OCI-LY7 (cell line): ENCODE results near the gene SASH1. TPM values are rescaled to one million over a fixed set of nuclear protein-coding genes. Genes with fewer than 3 reads are reported as not detected.

ENCODE experiments used
- BruUV-seq: library from RNA; stranded (reverse); fragments of 400-500 nt; replicated peaks from 2 replicates; lab custom pipeline; 2021; lab: Mats Ljungman, UMichigan
- CTCF ChIA-PET: fragments of 300-600 bp; sonication (Branson Sonifier 250); formaldehyde crosslinking; loops from one replicate; lab custom pipeline; 2022; ENCODE audit warnings: antibody characterized with exemption; ENCODE audit not compliant: unreplicated experiment; lab: Charles Lee
- POLR2A ChIA-PET: fragments of 300-600 bp; sonication (Branson Sonifier 250); formaldehyde crosslinking; loops from one replicate; lab custom pipeline; 2022; ENCODE audit warnings: antibody characterized with exemption; lab: Charles Lee
- DNase-seq: peaks from one replicate; pipeline ENCODE4 v3.0.0-alpha.2; 2015; ENCODE audit warnings: low spot score
- H2AFZ ChIP-seq: fragments of 200-600 bp; sonication (generic), shearing (Covaris generic); 2 replicates; pipeline ENCODE4 v1.6.1; 2014; ENCODE audit warnings: mild to moderate bottlenecking, antibody characterized with exemption, low read length, moderate library complexity
- H3K27ac ChIP-seq: fragments of 200-600 bp; sonication (generic); 2 replicates; pipeline ENCODE4 v1.5.1; 2014; ENCODE audit warnings: mixed run types, low read depth, mild to moderate bottlenecking, moderate library complexity, low read length, inconsistent platforms; ENCODE audit not compliant: poor library complexity, severe bottlenecking
- H3K36me3 ChIP-seq: fragments of 200-600 bp; sonication (generic); 2 replicates; pipeline ENCODE4 v1.6.1; 2014; ENCODE audit warnings: mild to moderate bottlenecking, antibody characterized with exemption, low read length, moderate library complexity, mixed read lengths; ENCODE audit not compliant: insufficient read depth
- H3K4me1 ChIP-seq: fragments of 200-600 bp; sonication (generic); 2 replicates; pipeline ENCODE4 v1.5.1; 2014; ENCODE audit warnings: mild to moderate bottlenecking, low read length; ENCODE audit not compliant: insufficient read depth, poor library complexity, severe bottlenecking
- H3K4me2 ChIP-seq: fragments of 200-600 bp; sonication (generic); 2 replicates; pipeline ENCODE4 v1.6.1; 2014; ENCODE audit warnings: mild to moderate bottlenecking, low read length
- H3K4me3 ChIP-seq: fragments of 200-600 bp; sonication (generic); 2 replicates; pipeline ENCODE4 v1.5.1; 2014; ENCODE audit warnings: mild to moderate bottlenecking, low read depth, low read length; ENCODE audit not compliant: poor library complexity, severe bottlenecking
- H3K79me2 ChIP-seq: fragments of 200-600 bp; sonication (generic); 2 replicates; pipeline ENCODE4 v1.6.1; 2016; ENCODE audit warnings: low read depth, mild to moderate bottlenecking, low read length, moderate library complexity, mixed read lengths; ENCODE audit not compliant: insufficient read depth
- H3K9me2 ChIP-seq: fragments of 200-600 bp; sonication (generic); 2 replicates; pipeline ENCODE4 v1.6.1; 2016; ENCODE audit warnings: mild to moderate bottlenecking, low read length, mixed read lengths; ENCODE audit not compliant: insufficient read depth
- H3K9me3 ChIP-seq: fragments of 200-600 bp; sonication (generic); 2 replicates; pipeline ENCODE4 v1.6.1; 2014; ENCODE audit warnings: mild to moderate bottlenecking, mixed run types, low read length, mixed read lengths
- H4K20me1 ChIP-seq: fragments of 200-600 bp; sonication (generic); 2 replicates; pipeline ENCODE4 v1.6.1; 2014; ENCODE audit warnings: mild to moderate bottlenecking, antibody characterized with exemption, low read length, moderate library complexity, mixed read lengths; ENCODE audit not compliant: insufficient read depth
- CTCF ChIP-seq: fragments of 200-600 bp; sonication (generic); conservative IDR thresholded peaks from 2 replicates; pipeline ENCODE4 v1.5.1; 2014; ENCODE audit warnings: mild to moderate bottlenecking, antibody characterized with exemption, low read length, moderate library complexity, mixed read lengths
- EZH2phosphoT487 ChIP-seq: fragments of 200-600 bp; sonication (generic); IDR thresholded peaks from 2 replicates; pipeline ENCODE4 v1.6.1; 2018; ENCODE audit warnings: low read depth, borderline replicate concordance, mild to moderate bottlenecking, mixed run types, antibody characterized with exemption, low read length, moderate library complexity, mixed read lengths
- intact Hi-C: fragments of 100-400 bp; cut with micrococcal nuclease; formaldehyde crosslinking; loops from one replicate; pipeline ENCODE4 v1.10.0; 2022; ENCODE audit not compliant: unreplicated experiment
- total RNA-seq, 2 experiments: library from RNA; depleted of rRNA in 1 of 2; stranded (reverse); fragments of >200 nt in 1 of 2; shearing (Covaris generic) in 1 of 2; gene quantifications; 2 replicates each; pipeline ENCODE4 v1.2.3, GENCODE V29; 2014 to 2022

The SASH1 gene
- total RNA-seq, 2 experiments from 2014 or later = not detected

GRCh38 chr6:148532698-148533097 is 190.1 kb downstream of the SASH1 start:
- H3K4me2 ChIP-seq = no peak overlapping the region
- no peaks in the 10 kb centered on the region for H3K9me2 ChIP-seq
- H3K9me3 ChIP-seq = no peaks in the 10 kb centered on the region
- no TSS peak for BruUV-seq
- no peak for DNase-seq
- no peaks in the 10 kb centered on the region for H3K79me2 ChIP-seq
- intact Hi-C loops = no loop called here
- no peaks in the 10 kb centered on the region for H3K36me3 ChIP-seq
- H3K4me1 ChIP-seq = peaks cover 8% of the 10 kb centered on the region
- POLR2A ChIA-PET = no interaction called here
- H3K27ac ChIP-seq = no peak overlapping the region
- TF ChIP-seq EZH2phosphoT487 (no peak), CTCF (no peak)
- no peaks in the 10 kb centered on the region for H4K20me1 ChIP-seq
- no peak overlapping the region for H2AFZ ChIP-seq
- no peak overlapping the region for H3K4me3 ChIP-seq
- CTCF ChIA-PET = no interaction called here

- POLR2A ChIA-PET = no interaction called here
- Histone ChIP-seq H2AFZ (no peak overlapping the region), H4K20me1 (no peaks in the 10 kb centered on the region), H3K4me3 (no peak overlapping the region), H3K27ac (no peak overlapping the region), H3K9me3 (no peaks in the 10 kb centered on the region), H3K9me2 (no peaks in the 10 kb centered on the region), H3K79me2 (no peaks in the 10 kb centered on the region), H3K4me2 (no peak overlapping the region), H3K4me1 (peaks cover 8% of the 10 kb centered on the region), H3K36me3 (no peaks in the 10 kb centered on the region)
- BruUV-seq = no TSS peak
- intact Hi-C loops = no loop called here
- TF ChIP-seq EZH2phosphoT487 (no peak), CTCF (no peak)
- no peak for DNase-seq
- CTCF ChIA-PET = no interaction called here
Measured at GRCh38 chr6:148533309-148534107, 190.9 kb downstream of the SASH1 start.

- Histone ChIP-seq H2AFZ (no peak overlapping the region), H3K36me3 (no peaks in the 10 kb centered on the region), H3K27ac (no peak overlapping the region), H3K4me2 (no peak overlapping the region), H3K9me2 (no peaks in the 10 kb centered on the region), H3K79me2 (no peaks in the 10 kb centered on the region), H4K20me1 (no peaks in the 10 kb centered on the region), H3K9me3 (no peaks in the 10 kb centered on the region), H3K4me1 (peaks cover 8% of the 10 kb centered on the region), H3K4me3 (no peak overlapping the region)
- no TSS peak for BruUV-seq
- ChIA-PET POLR2A (interaction anchor here (0.7 kb wide), 1 partner anchor 11 kb away, joined by 4 read pairs; no protein-coding TSS in a partner anchor), CTCF (no interaction called here)
- intact Hi-C loops = no loop called here
- no peak for DNase-seq
- TF ChIP-seq CTCF = no peak
- no peak for TF ChIP-seq EZH2phosphoT487
Measured at GRCh38 chr6:148534871-148535270, 192.2 kb downstream of the SASH1 start.
